BJ (cell line): ENCODE data around the gene C20orf202. TPM values are rescaled to one million over a fixed set of nuclear protein-coding genes. Genes with fewer than 3 reads are reported as not detected.

ENCODE experiments used
- CTCF ChIA-PET: fragments of 350-600 bp; formaldehyde crosslinking; extraction: SDS; loops from one replicate; lab custom pipeline; 2021; ENCODE audit warnings: antibody characterized with exemption, inconsistent platforms; lab: Yijun Ruan, JAX
- POLR2A ChIA-PET: fragments of 300-600 bp; sonication (Branson Sonifier 250); formaldehyde crosslinking; extraction: SDS; loops from one replicate; lab custom pipeline; 2021; ENCODE audit warnings: antibody characterized with exemption; lab: Charles Lee
- DNase-seq: peaks from one replicate; pipeline ENCODE4 v3.0.0-alpha.2; 2011; ENCODE audit warnings: low read depth
- H3K27me3 ChIP-seq: 2 replicates; pipeline ENCODE4 v1.6.0; 2011; ENCODE audit warnings: low read length; ENCODE audit not compliant: control insufficient read depth, insufficient read depth
- H3K36me3 ChIP-seq: 2 replicates; pipeline ENCODE4 v1.5.1; 2011; ENCODE audit warnings: low read length; ENCODE audit not compliant: control insufficient read depth, insufficient read depth
- H3K4me3 ChIP-seq: 2 replicates; pipeline ENCODE4 v1.5.1; 2011; ENCODE audit warnings: low read depth, mild to moderate bottlenecking, control low read depth, low read length
- CTCF ChIP-seq: IDR thresholded peaks from 2 replicates; pipeline ENCODE4 v1.5.1; 2011; ENCODE audit warnings: low read depth, mild to moderate bottlenecking, control low read depth, inconsistent platforms, low read length, moderate library complexity; ENCODE audit not compliant: insufficient read depth
- polyA plus RNA-seq: library from polyadenylated mRNA; depleted of rRNA; stranded (reverse); fragments of >200 nt; gene quantifications from 2 replicates; pipeline ENCODE4 v1.2.3, GENCODE V29; 2011

The C20orf202 gene
- polyA plus RNA-seq, 1 experiment, result not detected

- H3K27me3 ChIP-seq, result no peaks in the 10 kb centered on the region
- POLR2A ChIA-PET, result no interaction called here
- no peak for TF ChIP-seq CTCF
- H3K4me3 ChIP-seq, result no peak overlapping the region
- no peak for DNase-seq
- CTCF ChIA-PET, result interaction anchor here (1.5 kb wide), 1 partner anchor 9 kb away, joined by 5 read pairs; no protein-coding TSS in a partner anchor
- peaks cover 21% of the 10 kb centered on the region for H3K36me3 ChIP-seq
These were observed 42.3 kb upstream of the C20orf202 start for GRCh38 chr20:1160991-1161390.

GRCh38 chr20:1163105-1163504, 40.1 kb upstream of the C20orf202 start:
- TF ChIP-seq CTCF, result no peak
- no peaks in the 10 kb centered on the region for H3K27me3 ChIP-seq
- DNase-seq, result no peak
- H3K36me3 ChIP-seq, result peaks cover 24% of the 10 kb centered on the region
- H3K4me3 ChIP-seq, result no peak overlapping the region
- ChIA-PET POLR2A (no interaction called here), CTCF (no interaction called here)

GRCh38 chr20:1163653-1164052, 39.6 kb upstream of the C20orf202 start:
- Histone ChIP-seq H3K36me3 (peaks cover 26% of the 10 kb centered on the region), H3K27me3 (no peaks in the 10 kb centered on the region), H3K4me3 (no peak overlapping the region)
- DNase-seq, result no peak
- no peak for TF ChIP-seq CTCF
- ChIA-PET POLR2A (no interaction called here), CTCF (no interaction called here)

- Histone ChIP-seq H3K36me3 (peaks cover 31% of the 10 kb centered on the region), H3K27me3 (no peaks in the 10 kb centered on the region), H3K4me3 (no peak overlapping the region)
- TF ChIP-seq CTCF, result no peak
- CTCF ChIA-PET, result no interaction called here
- DNase-seq, result no peak
- POLR2A ChIA-PET, result no interaction called here
These were observed 38.4 kb upstream of the C20orf202 start for GRCh38 chr20:1164871-1165270.

GRCh38 chr20:1165521-1165920, 37.7 kb upstream of the C20orf202 start:
- DNase-seq, result no peak
- ChIA-PET CTCF (no interaction called here), POLR2A (no interaction called here)
- no peak for TF ChIP-seq CTCF
- Histone ChIP-seq H3K4me3 (no peak overlapping the region), H3K36me3 (peaks cover 30% of the 10 kb centered on the region), H3K27me3 (no peaks in the 10 kb centered on the region)
